Lower leg skin (tissue), 3 donors: ENCODE data around the gene WDR73.

Source experiments
- CTCF ChIP-seq, 3 donors: fragments of 450-650 bp; IDR thresholded peaks; one replicate each; pipeline ENCODE4 v1.5.1; 2016; ENCODE audit warnings: antibody characterized with exemption in 3 of 3, mild to moderate bottlenecking in 3 of 3, moderate library complexity in 2 of 3
- POLR2A ChIP-seq, 2 donors: fragments of 450-650 bp; IDR thresholded peaks; one replicate each; pipeline ENCODE4 v1.6.1; 2016 to 2017; ENCODE audit warnings: antibody characterized with exemption in 2 of 2, mild to moderate bottlenecking in 1 of 2, moderate library complexity in 1 of 2

GRCh38 chr15:84647726-84648125 lies 6.4 kb downstream of the WDR73 start:
- no peak for TF ChIP-seq POLR2A (IDR thresholded peaks at IDR 0.05)
- no peak for TF ChIP-seq CTCF (IDR thresholded peaks at IDR 0.05)
